Measurements from ENCODE around the gene DENND2A. TPM values are rescaled to one million over a fixed set of nuclear protein-coding genes. Genes with fewer than 3 reads are reported as not detected.

The DENND2A gene
- total RNA-seq, 1 donor from 2014 or later = 32.3 TPM

DNA sequence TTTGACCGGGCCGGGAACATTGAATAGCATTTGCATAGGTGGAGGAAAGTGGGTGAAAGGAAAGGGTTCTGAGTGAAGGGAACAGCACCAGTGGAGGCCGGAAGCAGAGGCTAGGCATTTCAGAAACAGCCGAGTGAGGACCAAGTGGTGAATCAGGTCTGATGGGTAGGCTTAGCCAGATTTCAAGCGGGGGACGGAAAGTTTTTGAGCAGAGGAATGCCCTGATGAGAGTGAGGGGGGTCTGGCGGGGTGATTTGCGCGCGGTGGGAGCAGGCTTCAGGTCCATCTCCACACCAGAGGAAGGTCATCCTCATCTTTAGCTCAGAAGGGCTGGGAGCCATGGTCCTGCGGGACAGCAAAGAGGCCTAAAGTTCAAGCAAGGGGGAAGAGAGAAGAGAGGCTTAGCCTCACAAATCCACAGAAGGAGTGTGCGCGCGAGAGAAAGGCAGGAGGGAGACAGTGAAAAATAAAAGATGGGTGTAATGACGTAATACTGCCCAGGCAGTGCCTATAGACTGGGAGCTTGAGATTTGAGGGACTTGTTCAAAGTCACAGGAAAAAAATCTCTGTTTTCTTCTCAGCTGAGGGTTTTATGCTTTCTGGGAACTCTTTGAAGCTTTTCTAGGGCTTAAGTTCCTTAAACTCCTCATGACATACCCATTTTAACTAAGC, 1.0 kb upstream of the DENND2A start:
- peak overlapping the region; percentile 74 for H3K27ac Mint-ChIP-seq

GRCh38 chr7:140640060-140640637, 464 bp downstream of the DENND2A start:
- Mint-ChIP-seq H3K27me3 (ENCODE audit: low read depth) (no peaks in the 10 kb centered on the region), H3K4me1 (peaks cover 48% of the 10 kb centered on the region), H3K9me3 (no peaks in the 10 kb centered on the region), H3K36me3 (no peaks in the 10 kb centered on the region), H3K4me3 (peak overlapping the region; percentile 95), H3K27ac (peak overlapping the region; percentile 96)
- TF ChIP-seq CTCF (IDR thresholded peaks at IDR 0.05; ENCODE audit: unreplicated experiment) = no peak
- DNase-seq (ENCODE audit: low spot score in 2 of 2, unreplicated experiment in 2 of 2) = peak in 1 of 2 experiments; percentile 65

More for the DNA sequence above, 1.0 kb upstream of the DENND2A start:
- no peaks in the 10 kb centered on the region for H3K27me3 Mint-ChIP-seq (ENCODE audit: low read depth)
- DNase-seq (ENCODE audit: low spot score in 2 of 2, unreplicated experiment in 2 of 2) = no peak
- peaks cover 38% of the 10 kb centered on the region for H3K4me1 Mint-ChIP-seq
- H3K9me3 Mint-ChIP-seq = no peaks in the 10 kb centered on the region
- H3K36me3 Mint-ChIP-seq = no peaks in the 10 kb centered on the region
- no peak for TF ChIP-seq CTCF (IDR thresholded peaks at IDR 0.05; ENCODE audit: unreplicated experiment)
- peak overlapping the region; percentile 61 for H3K4me3 Mint-ChIP-seq

GRCh38 chr7:140639366-140640053, 1.1 kb downstream of the DENND2A start:
- Mint-ChIP-seq H3K4me1 (peaks cover 46% of the 10 kb centered on the region), H3K27me3 (ENCODE audit: low read depth) (no peaks in the 10 kb centered on the region), H3K27ac (peak overlapping the region; percentile 96), H3K36me3 (no peaks in the 10 kb centered on the region), H3K9me3 (no peaks in the 10 kb centered on the region), H3K4me3 (peak overlapping the region; percentile 95)
- DNase-seq (ENCODE audit: low spot score in 2 of 2, unreplicated experiment in 2 of 2) = no peak
- no peak for TF ChIP-seq CTCF (IDR thresholded peaks at IDR 0.05; ENCODE audit: unreplicated experiment)

DNA sequence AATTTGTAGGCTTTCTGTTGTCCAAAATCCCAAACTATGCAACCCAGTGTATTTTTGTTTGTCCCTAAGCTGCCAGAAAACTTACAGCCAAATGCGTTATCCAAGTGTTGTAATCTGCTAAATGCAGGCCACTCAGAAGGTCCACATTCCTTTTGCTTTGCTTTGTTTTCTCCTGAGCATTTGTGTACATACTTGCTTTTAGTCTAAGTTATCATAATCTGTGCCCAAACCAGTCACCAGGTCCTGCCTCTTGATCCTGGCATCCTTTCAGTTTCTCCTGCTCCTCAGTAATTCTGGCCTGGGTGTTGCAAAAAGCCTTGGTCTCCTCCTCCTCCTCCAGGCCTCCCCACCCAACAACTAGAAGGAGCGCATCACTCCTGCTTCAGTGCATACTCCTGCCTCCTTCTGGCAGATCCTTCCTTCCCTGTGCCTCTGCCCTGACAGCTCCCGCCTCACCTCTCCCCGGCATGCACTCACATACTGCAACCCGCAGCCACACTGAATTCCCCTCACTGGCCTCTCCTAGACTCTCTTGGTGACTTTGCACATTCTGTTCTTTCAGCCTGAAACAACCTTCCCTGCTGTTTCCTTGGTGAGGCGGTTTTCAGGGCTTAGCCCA, 2.3 kb downstream of the DENND2A start:
- Mint-ChIP-seq H3K9me3 (no peaks in the 10 kb centered on the region), H3K27ac (peak overlapping the region; percentile 65), H3K36me3 (no peaks in the 10 kb centered on the region), H3K4me1 (peaks cover 43% of the 10 kb centered on the region), H3K4me3 (peak overlapping the region; percentile 95), H3K27me3 (ENCODE audit: low read depth) (no peaks in the 10 kb centered on the region)
- no peak for TF ChIP-seq CTCF (IDR thresholded peaks at IDR 0.05; ENCODE audit: unreplicated experiment)
- no peak for DNase-seq (ENCODE audit: low spot score in 2 of 2, unreplicated experiment in 2 of 2)

DNA sequence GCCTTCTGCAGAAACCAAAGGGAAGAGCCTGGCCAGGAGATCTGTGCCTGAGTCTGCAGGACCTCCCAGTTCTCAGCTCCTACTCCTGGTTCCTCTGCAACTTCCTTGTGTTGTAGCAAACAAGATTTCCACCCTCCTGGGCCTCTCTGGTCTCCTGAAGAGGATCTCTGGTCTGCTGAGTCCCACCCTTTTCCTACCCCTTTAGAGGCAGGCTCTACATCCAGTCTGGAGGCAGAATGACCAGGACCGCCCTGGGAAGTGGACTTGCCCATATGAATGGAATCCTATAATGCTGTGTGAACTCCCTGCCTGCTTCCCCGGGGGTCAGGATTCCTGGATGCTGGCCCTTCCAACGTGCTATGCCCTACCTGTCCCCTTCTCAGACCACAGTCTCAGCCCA, 3.2 kb downstream of the DENND2A start:
- Mint-ChIP-seq H3K27ac (peak overlapping the region; percentile 27), H3K9me3 (no peaks in the 10 kb centered on the region), H3K4me1 (peaks cover 43% of the 10 kb centered on the region), H3K36me3 (no peaks in the 10 kb centered on the region), H3K4me3 (no peak overlapping the region), H3K27me3 (ENCODE audit: low read depth) (no peaks in the 10 kb centered on the region)
- no peak for DNase-seq (ENCODE audit: low spot score in 2 of 2, unreplicated experiment in 2 of 2)
- no peak for TF ChIP-seq CTCF (IDR thresholded peaks at IDR 0.05; ENCODE audit: unreplicated experiment)

Measured in mesothelial cell of epicardium (in vitro differentiated cells).